ENCODE results near the gene C19orf12. TPM values are rescaled to one million over a fixed set of nuclear protein-coding genes. Genes with fewer than 3 reads are reported as not detected.

Gene C19orf12
- total and polyA plus RNA-seq, 2 donors (not counting 3 experiments of a cell fraction or from before 2014, with no cell fraction given) = 20.4 to 22.9 TPM

GRCh38 chr19:29672319-29672932 lies 42.6 kb downstream of the C19orf12 start:
- no peak for DNase-seq (ENCODE audit: low read depth, low spot score)
- dilution Hi-C loops (cut with MboI; ENCODE audit: extremely low pct_ligation_motif_present, low sequenced_read_pairs) = no loop called here

More at GRCh38 chr19:29672319-29672932, 42.6 kb downstream of the C19orf12 start:
- intact Hi-C loops (cut with micrococcal nuclease) = no loop called here
- Histone ChIP-seq H3K79me2 (ENCODE audit: control insufficient read depth, insufficient read depth, low read length) (no peaks in the 10 kb centered on the region), H3K4me2 (ENCODE audit: insufficient read depth, low read length) (no peak overlapping the region), H3K27me3 (ENCODE audit: control insufficient read depth in 2 of 2, insufficient read depth in 2 of 2, low read length in 2 of 2) (no peaks in the 10 kb centered on the region), H3K9me1 (replicated peaks; ENCODE audit: control insufficient read depth, extremely low read depth, insufficient read depth, low read length) (no peaks in the 10 kb centered on the region), H4K20me1 (replicated peaks; ENCODE audit: control insufficient read depth, extremely low read depth, insufficient read depth, low read length) (no peaks in the 10 kb centered on the region), H2AFZ (ENCODE audit: low read depth, low read length) (no peak overlapping the region), H3K4me3 (replicated peaks in 1 of 3; ENCODE audit: insufficient read depth in 1 of 3, low read depth in 1 of 3, low read length in 3 of 3) (no peak overlapping the region), H3K4me1 (ENCODE audit: control insufficient read depth, extremely low read depth, insufficient read depth, low read length) (peaks cover under 1% of the 10 kb centered on the region), H3K36me3 (ENCODE audit: control insufficient read depth in 2 of 2, extremely low read depth in 1 of 2, insufficient read depth in 2 of 2, low read length in 2 of 2) (peaks cover 0 to 14% of the 10 kb centered on the region in 2 experiments), H3K27ac (ENCODE audit: insufficient read depth, low read depth, low read length) (no peak overlapping the region), H3K9ac (replicated peaks; ENCODE audit: extremely low read depth, insufficient read depth, low read length) (no peak overlapping the region), H3K9me3 (replicated peaks; ENCODE audit: control insufficient read depth, insufficient read depth, low read length) (no peaks in the 10 kb centered on the region)
- TF ChIP-seq GATA2 (IDR thresholded peaks at IDR 0.05; ENCODE audit: insufficient read depth, insufficient read length, low read depth, low read length) = no peak
- no peak for TF ChIP-seq JUN (IDR thresholded peaks at IDR 0.05; ENCODE audit: borderline replicate concordance, insufficient read depth, insufficient read length, low read depth)
- no peak for TF ChIP-seq MYC (IDR thresholded peaks at IDR 0.05; ENCODE audit: low read depth, low read length)
- TF ChIP-seq CTCF (IDR thresholded peaks at IDR 0.05; ENCODE audit: extremely low read depth in 1 of 2, insufficient read depth in 1 of 2, low read depth in 1 of 2, low read length in 2 of 2) = no peak
- no peak for TF ChIP-seq MAX (IDR thresholded peaks at IDR 0.05; ENCODE audit: insufficient read depth, insufficient read length)
- TF ChIP-seq EZH2 (IDR thresholded peaks at IDR 0.05; ENCODE audit: borderline replicate concordance, low read depth, low read length, severe bottlenecking) = no peak
- no peak for TF ChIP-seq POLR2A (IDR thresholded peaks at IDR 0.05; ENCODE audit: low read depth, low read length)
- TF ChIP-seq POLR2AphosphoS5 (IDR thresholded peaks at IDR 0.05; ENCODE audit: insufficient read depth, low read depth, low read length) = no peak
- TF ChIP-seq FOS (IDR thresholded peaks at IDR 0.05; ENCODE audit: borderline replicate concordance, insufficient read depth, low read length) = no peak
- FAIRE-seq = no peak
- ChIA-PET CTCF (interaction anchor here (1.2 to 2.2 kb wide), 5 partner anchors 10 to 87 kb away, joined by 3 to 9 read pairs (median 5); no protein-coding TSS in a partner anchor), POLR2A (no interaction called here)
- BruUV-seq (replicated peaks) = no TSS peak
